PC-3 (cell line): ENCODE measurements around the gene RPS25.
"Not testable (repeated sequence)": the region's sequence is repeated elsewhere in the genome, so short reads cannot be mapped to it uniquely, and the experiment has no call there.

Source experiments
- CTCF ChIP-seq: fragments of 300-600 bp; sonication (generic); conservative IDR thresholded peaks from 2 replicates; pipeline ENCODE4 v1.5.1; 2017; ENCODE audit warnings: antibody characterized with exemption, low read depth, mild to moderate bottlenecking, low read length
- EZH2 ChIP-seq: fragments of 300-600 bp; sonication (generic); IDR thresholded peaks from one replicate; pipeline ENCODE4 v1.6.1; 2017; ENCODE audit warnings: antibody characterized with exemption, mild to moderate bottlenecking, low read length; ENCODE audit not compliant: unreplicated experiment
- EZH2phosphoT487 ChIP-seq: fragments of 300-600 bp; sonication (generic); IDR thresholded peaks from 2 replicates; pipeline ENCODE4 v1.6.1; 2018; ENCODE audit warnings: mild to moderate bottlenecking, antibody characterized with exemption, low read length, borderline replicate concordance

DNA sequence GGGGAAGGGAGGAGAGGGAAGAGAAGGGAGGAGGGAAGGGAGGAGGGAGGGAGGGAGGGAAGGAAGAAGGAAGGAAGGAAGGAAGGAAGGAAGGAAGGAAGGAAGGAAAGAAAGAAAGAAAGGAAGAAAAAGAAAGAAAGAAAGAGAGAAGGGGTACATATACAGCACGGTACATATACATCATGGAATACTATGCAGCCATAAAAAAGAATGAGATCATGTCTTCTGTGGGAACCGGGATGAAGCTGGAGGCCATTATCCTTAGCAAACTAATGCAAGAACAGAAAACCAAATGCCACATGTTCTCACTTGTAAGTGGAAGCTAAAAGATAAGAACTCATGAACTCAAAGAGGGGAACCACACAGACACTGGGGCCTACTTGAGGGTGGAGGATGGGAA lies 48.6 kb downstream of the RPS25 start:
- TF ChIP-seq CTCF, EZH2, EZH2phosphoT487: not testable (repeated sequence)
